ENCODE measurements around the gene NES.

Gene NES

GRCh38 chr1:156696755-156697154 lies 19.5 kb upstream of the NES start:
- Mint-ChIP-seq H3K9me3 (no peaks in the 10 kb centered on the region), H3K4me1 (ENCODE audit: low read depth) (peaks cover 24% of the 10 kb centered on the region), H3K36me3 (ENCODE audit: low read depth) (no peaks in the 10 kb centered on the region), H3K27ac (no peak overlapping the region), H3K27me3 (peaks cover 70% of the 10 kb centered on the region), H3K4me3 (no peak overlapping the region)
- intact Hi-C loops (cut with micrococcal nuclease): no loop called here

GRCh38 chr1:156694690-156694962 lies 17.4 kb upstream of the NES start:
- intact Hi-C loops (cut with micrococcal nuclease): no loop called here
- Mint-ChIP-seq H3K36me3 (ENCODE audit: low read depth) (no peaks in the 10 kb centered on the region), H3K9me3 (no peaks in the 10 kb centered on the region), H3K4me3 (no peak overlapping the region), H3K27ac (no peak overlapping the region), H3K4me1 (ENCODE audit: low read depth) (peaks cover 37% of the 10 kb centered on the region), H3K27me3 (peaks cover 80% of the 10 kb centered on the region)

- Mint-ChIP-seq H3K36me3 (ENCODE audit: low read depth) (no peaks in the 10 kb centered on the region), H3K27ac (no peak overlapping the region), H3K27me3 (peaks cover 82% of the 10 kb centered on the region), H3K4me1 (ENCODE audit: low read depth) (peaks cover 39% of the 10 kb centered on the region), H3K4me3 (no peak overlapping the region), H3K9me3 (no peaks in the 10 kb centered on the region)
- intact Hi-C loops (cut with micrococcal nuclease): no loop called here
Observed at GRCh38 chr1:156693848-156694689, 16.9 kb upstream of the NES start.

GRCh38 chr1:156692925-156693847 lies 16.0 kb upstream of the NES start:
- H3K4me3 Mint-ChIP-seq: no peak overlapping the region
- intact Hi-C loops (cut with micrococcal nuclease): no loop called here

GRCh38 chr1:156692441-156692924 lies 15.3 kb upstream of the NES start:
- Mint-ChIP-seq H3K27me3 (peaks cover 85% of the 10 kb centered on the region), H3K4me3 (peak overlapping the region; percentile 1), H3K27ac (no peak overlapping the region), H3K36me3 (ENCODE audit: low read depth) (no peaks in the 10 kb centered on the region), H3K9me3 (no peaks in the 10 kb centered on the region), H3K4me1 (ENCODE audit: low read depth) (peaks cover 36% of the 10 kb centered on the region)
- intact Hi-C loops (cut with micrococcal nuclease): no loop called here

More at GRCh38 chr1:156692925-156693847, 16.0 kb upstream of the NES start:
- Mint-ChIP-seq H3K9me3 (no peaks in the 10 kb centered on the region), H3K36me3 (ENCODE audit: low read depth) (no peaks in the 10 kb centered on the region), H3K4me1 (ENCODE audit: low read depth) (peaks cover 36% of the 10 kb centered on the region), H3K27ac (no peak overlapping the region), H3K27me3 (peaks cover 84% of the 10 kb centered on the region)

- no peak overlapping the region for H3K27ac Mint-ChIP-seq
- H3K4me3 Mint-ChIP-seq: peak overlapping the region; percentile 1
- H3K9me3 Mint-ChIP-seq: no peaks in the 10 kb centered on the region
- peaks cover 81% of the 10 kb centered on the region for H3K27me3 Mint-ChIP-seq
- H3K36me3 Mint-ChIP-seq (ENCODE audit: low read depth): no peaks in the 10 kb centered on the region
- intact Hi-C loops (cut with micrococcal nuclease): no loop called here
- H3K4me1 Mint-ChIP-seq (ENCODE audit: low read depth): peaks cover 36% of the 10 kb centered on the region
Observed at GRCh38 chr1:156691665-156692440, 14.6 kb upstream of the NES start.

- H3K4me3 Mint-ChIP-seq: no peak overlapping the region
- H3K4me1 Mint-ChIP-seq (ENCODE audit: low read depth): peaks cover 36% of the 10 kb centered on the region
- no peak overlapping the region for H3K27ac Mint-ChIP-seq
- no peaks in the 10 kb centered on the region for H3K36me3 Mint-ChIP-seq (ENCODE audit: low read depth)
- H3K9me3 Mint-ChIP-seq: no peaks in the 10 kb centered on the region
- intact Hi-C loops (cut with micrococcal nuclease): no loop called here
- peaks cover 75% of the 10 kb centered on the region for H3K27me3 Mint-ChIP-seq
Observed at GRCh38 chr1:156691191-156691590, 14.0 kb upstream of the NES start.

GRCh38 chr1:156690675-156691036 lies 13.4 kb upstream of the NES start:
- Mint-ChIP-seq H3K36me3 (ENCODE audit: low read depth) (no peaks in the 10 kb centered on the region), H3K4me1 (ENCODE audit: low read depth) (peaks cover 36% of the 10 kb centered on the region), H3K27me3 (peaks cover 76% of the 10 kb centered on the region), H3K27ac (no peak overlapping the region), H3K4me3 (no peak overlapping the region), H3K9me3 (no peaks in the 10 kb centered on the region)
- intact Hi-C loops (cut with micrococcal nuclease): no loop called here

- Mint-ChIP-seq H3K4me3 (no peak overlapping the region), H3K27ac (no peak overlapping the region), H3K36me3 (ENCODE audit: low read depth) (no peaks in the 10 kb centered on the region), H3K9me3 (no peaks in the 10 kb centered on the region), H3K27me3 (peaks cover 80% of the 10 kb centered on the region), H3K4me1 (ENCODE audit: low read depth) (peaks cover 36% of the 10 kb centered on the region)
- intact Hi-C loops (cut with micrococcal nuclease): loop anchor here (1.0 kb wide), 2 partner anchors 35 to 200 kb away; no protein-coding TSS in a partner anchor
Observed at GRCh38 chr1:156689953-156690674, 12.9 kb upstream of the NES start.

GRCh38 chr1:156689035-156689952 lies 12.1 kb upstream of the NES start:
- intact Hi-C loops (cut with micrococcal nuclease): loop anchor here (1.0 kb wide), 2 partner anchors 36 to 201 kb away; no protein-coding TSS in a partner anchor
- Mint-ChIP-seq H3K4me1 (ENCODE audit: low read depth) (peaks cover 41% of the 10 kb centered on the region), H3K36me3 (ENCODE audit: low read depth) (no peaks in the 10 kb centered on the region), H3K4me3 (no peak overlapping the region), H3K27me3 (peaks cover 82% of the 10 kb centered on the region), H3K9me3 (no peaks in the 10 kb centered on the region), H3K27ac (no peak overlapping the region)

GRCh38 chr1:156684227-156684782 lies 7.1 kb upstream of the NES start:
- Mint-ChIP-seq H3K4me1 (ENCODE audit: low read depth) (peaks cover 17% of the 10 kb centered on the region), H3K27ac (no peak overlapping the region)
- intact Hi-C loops (cut with micrococcal nuclease): no loop called here

GRCh38 chr1:156682166-156682890 lies 5.1 kb upstream of the NES start:
- H3K36me3 Mint-ChIP-seq (ENCODE audit: low read depth): no peaks in the 10 kb centered on the region
- intact Hi-C loops (cut with micrococcal nuclease): no loop called here
- H3K27me3 Mint-ChIP-seq: peaks cover 81% of the 10 kb centered on the region
- H3K9me3 Mint-ChIP-seq: no peaks in the 10 kb centered on the region
- no peak overlapping the region for H3K27ac Mint-ChIP-seq
- no peak overlapping the region for H3K4me3 Mint-ChIP-seq
- H3K4me1 Mint-ChIP-seq (ENCODE audit: low read depth): peaks cover 26% of the 10 kb centered on the region

More at GRCh38 chr1:156684227-156684782, 7.1 kb upstream of the NES start:
- no peaks in the 10 kb centered on the region for H3K9me3 Mint-ChIP-seq
- peak overlapping the region; percentile 28 for H3K4me3 Mint-ChIP-seq
- H3K27me3 Mint-ChIP-seq: peaks cover 76% of the 10 kb centered on the region
- no peaks in the 10 kb centered on the region for H3K36me3 Mint-ChIP-seq (ENCODE audit: low read depth)

All from dendritic cell treated with granulocyte-macrophage colony-stimulating factor and Interleukin-4, amounts not matched to agents 40 ng/mL and 50 ng/mL, for 4 days (primary cell).